HepG2 (cell line): ENCODE data around the gene CDK15. TPM values are rescaled to one million over a fixed set of nuclear protein-coding genes. Genes with fewer than 3 reads are reported as not detected.

Experiments
- AKAP8 ChIP-seq: sonication (generic); formaldehyde crosslinking; IDR thresholded peaks from 2 replicates; pipeline ENCODE4 v1.5.1; 2020; ENCODE audit warnings: mild to moderate bottlenecking, missing genetic modification reagents
- CREBL2 ChIP-seq: sonication (generic); formaldehyde crosslinking; IDR thresholded peaks from 2 replicates; pipeline ENCODE4 v1.8.1; 2023; ENCODE audit warnings: missing genetic modification reagents, mild to moderate bottlenecking, borderline replicate concordance
- ETV5 ChIP-seq: IDR thresholded peaks from 2 replicates; pipeline ENCODE4 v1.6.1; 2018; ENCODE audit warnings: missing biosample characterization, missing genetic modification reagents, inconsistent platforms, borderline replicate concordance
- EZH2 ChIP-seq: conservative IDR thresholded peaks from 2 replicates; pipeline ENCODE4 v1.6.1; 2012; ENCODE audit warnings: mild to moderate bottlenecking, low read depth, low read length, moderate library complexity
- MYC ChIP-seq: sonication (generic); formaldehyde crosslinking; IDR thresholded peaks from 2 replicates; pipeline ENCODE4 v1.9.0; 2021; ENCODE audit warnings: missing genetic modification reagents, borderline replicate concordance
- PPARG ChIP-seq: conservative IDR thresholded peaks from 2 replicates; pipeline ENCODE4 v1.6.1; 2016; ENCODE audit warnings: missing biosample characterization, missing genetic modification reagents
- THAP11 ChIP-seq: IDR thresholded peaks from 2 replicates; pipeline ENCODE4 v1.6.1; 2016; ENCODE audit warnings: missing biosample characterization, missing genetic modification reagents
- ZNF121 ChIP-seq: sonication (generic); formaldehyde crosslinking; IDR thresholded peaks from 2 replicates; pipeline ENCODE4 v1.5.0; 2020; ENCODE audit warnings: mild to moderate bottlenecking, missing genetic modification reagents
- ZNF138 ChIP-seq: sonication (generic); formaldehyde crosslinking; IDR thresholded peaks from 2 replicates; pipeline ENCODE4 v1.5.0; 2020; ENCODE audit warnings: mild to moderate bottlenecking, low read depth, missing genetic modification reagents
- ZNF644 ChIP-seq: IDR thresholded peaks from 2 replicates; pipeline ENCODE4 v1.6.1; 2016; ENCODE audit warnings: low read depth
- polyA plus RNA-seq, 8 experiments: library from polyadenylated mRNA; depleted of rRNA in 3 of 8; stranded (reverse) in 7 of 8; unstranded in 1 of 8; fragments of >200 nt; fragmentation: Illumina TruSeq in 4 of 8; extraction: Trizol in 4 of 8; gene quantifications; 2 replicates each; pipeline versions ENCODE4 v1.2.1 to v1.2.3, GENCODE V29; 2011 to 2016; ENCODE audit warnings: low read depth in 4 of 8, missing spikeins in 1 of 8, mixed read lengths in 1 of 8; ENCODE audit not compliant: insufficient read depth in 1 of 8
- total RNA-seq, 5 experiments: library from RNA; depleted of rRNA; stranded (reverse); fragments of >200 nt; fragmentation: Illumina TruSeq; extraction: Trizol; gene quantifications; 2 replicates each; pipeline ENCODE4 v1.2.3, GENCODE V29; 2016; ENCODE audit warnings: low read depth in 1 of 5
- TF ChIP-seq, protein P1 (sequence below): IDR thresholded peaks from 2 replicates; pipeline ENCODE4 v1.4.0; 2020; ENCODE audit warnings: mild to moderate bottlenecking, missing genetic modification reagents

CDK15 gene
- total and polyA plus RNA-seq, 2 of the 13 experiments (the other 11 are each of a cell fraction or from before 2014, with no cell fraction given), result not detected

GRCh38 chr2:201775326-201775725 lies 31.0 kb upstream of the CDK15 start (continued):
- TF ChIP-seq ZNF121 (CRISPR knock-in tag), result no peak
- TF ChIP-seq EZH2, result no peak
- TF ChIP-seq ZNF644 (CRISPR knock-in tag), result 0 out of 2 replicates have a peak, but pooled peaks have one; percentile 15
- TF ChIP-seq ETV5 (CRISPR knock-in tag), result peak; percentile 50; the same call in 1 of the 2 replicates
- TF ChIP-seq PPARG (CRISPR knock-in tag), result peak; percentile 55
- no peak for TF ChIP-seq MYC (CRISPR knock-in tag)
- no peak for TF ChIP-seq AKAP8 (CRISPR knock-in tag)
- TF ChIP-seq, protein P1, sequence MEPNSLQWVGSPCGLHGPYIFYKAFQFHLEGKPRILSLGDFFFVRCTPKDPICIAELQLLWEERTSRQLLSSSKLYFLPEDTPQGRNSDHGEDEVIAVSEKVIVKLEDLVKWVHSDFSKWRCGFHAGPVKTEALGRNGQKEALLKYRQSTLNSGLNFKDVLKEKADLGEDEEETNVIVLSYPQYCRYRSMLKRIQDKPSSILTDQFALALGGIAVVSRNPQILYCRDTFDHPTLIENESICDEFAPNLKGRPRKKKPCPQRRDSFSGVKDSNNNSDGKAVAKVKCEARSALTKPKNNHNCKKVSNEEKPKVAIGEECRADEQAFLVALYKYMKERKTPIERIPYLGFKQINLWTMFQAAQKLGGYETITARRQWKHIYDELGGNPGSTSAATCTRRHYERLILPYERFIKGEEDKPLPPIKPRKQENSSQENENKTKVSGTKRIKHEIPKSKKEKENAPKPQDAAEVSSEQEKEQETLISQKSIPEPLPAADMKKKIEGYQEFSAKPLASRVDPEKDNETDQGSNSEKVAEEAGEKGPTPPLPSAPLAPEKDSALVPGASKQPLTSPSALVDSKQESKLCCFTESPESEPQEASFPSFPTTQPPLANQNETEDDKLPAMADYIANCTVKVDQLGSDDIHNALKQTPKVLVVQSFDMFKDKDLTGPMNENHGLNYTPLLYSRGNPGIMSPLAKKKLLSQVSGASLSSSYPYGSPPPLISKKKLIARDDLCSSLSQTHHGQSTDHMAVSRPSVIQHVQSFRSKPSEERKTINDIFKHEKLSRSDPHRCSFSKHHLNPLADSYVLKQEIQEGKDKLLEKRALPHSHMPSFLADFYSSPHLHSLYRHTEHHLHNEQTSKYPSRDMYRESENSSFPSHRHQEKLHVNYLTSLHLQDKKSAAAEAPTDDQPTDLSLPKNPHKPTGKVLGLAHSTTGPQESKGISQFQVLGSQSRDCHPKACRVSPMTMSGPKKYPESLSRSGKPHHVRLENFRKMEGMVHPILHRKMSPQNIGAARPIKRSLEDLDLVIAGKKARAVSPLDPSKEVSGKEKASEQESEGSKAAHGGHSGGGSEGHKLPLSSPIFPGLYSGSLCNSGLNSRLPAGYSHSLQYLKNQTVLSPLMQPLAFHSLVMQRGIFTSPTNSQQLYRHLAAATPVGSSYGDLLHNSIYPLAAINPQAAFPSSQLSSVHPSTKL (CRISPR knock-in tag), result peak; percentile 27; the same call in 1 of the 2 replicates
- TF ChIP-seq CREBL2, result no peak
- peak; percentile 38; the same call in 1 of the 2 replicates for TF ChIP-seq THAP11 (CRISPR knock-in tag)
- no peak for TF ChIP-seq ZNF138 (CRISPR knock-in tag)
- TF ChIP-seq, all 625 proteins: peak for 24
